WTC11 (cell line): ENCODE results near the gene CARM1. TPM values are rescaled to one million over a fixed set of nuclear protein-coding genes. Genes with fewer than 3 reads are reported as not detected.
A peak's percentile ranks its signal among the peaks of the same experiment; 100 is the strongest.

Experiments
- ATAC-seq: fragments of 200-7000 bp; cut with Tn5 transposase; 2 replicates; pipeline ENCODE4 v1.10.0; 2021; ENCODE audit warnings: mild to moderate bottlenecking, moderate library complexity
- CTCF ChIA-PET: fragments of 300-600 bp; sonication (Branson Sonifier 250); formaldehyde crosslinking; loops from one replicate; lab custom pipeline; 2021; ENCODE audit warnings: antibody characterized with exemption; lab: Charles Lee
- POLR2A ChIA-PET: fragments of 350-600 bp; sonication (Branson Sonifier 250); formaldehyde crosslinking; loops from one replicate; lab custom pipeline; 2021; ENCODE audit warnings: antibody characterized with exemption; lab: Charles Lee
- DNase-seq: peaks from one replicate; pipeline ENCODE4 v3.0.0; 2021; ENCODE audit warnings: low spot score
- H3K27ac Mint-ChIP-seq: 2 replicates; pipeline ENCODE4 v1.8.0; 2021; ENCODE audit warnings: mixed read lengths
- H3K27me3 Mint-ChIP-seq: 2 replicates; pipeline ENCODE4 v1.8.0; 2021; ENCODE audit warnings: low read depth, mild to moderate bottlenecking, moderate library complexity, mixed read lengths
- H3K36me3 Mint-ChIP-seq: 2 replicates; pipeline ENCODE4 v1.8.0; 2021; ENCODE audit warnings: mixed read lengths
- H3K4me1 Mint-ChIP-seq: 2 replicates; pipeline ENCODE4 v1.8.0; 2022; ENCODE audit warnings: mixed read lengths
- H3K4me3 Mint-ChIP-seq: 2 replicates; pipeline ENCODE4 v1.8.0; 2021; ENCODE audit warnings: mild to moderate bottlenecking, moderate library complexity, mixed read lengths
- H3K9me3 Mint-ChIP-seq: 2 replicates; pipeline ENCODE4 v1.8.0; 2021; ENCODE audit warnings: mixed read lengths
- CREM ChIP-seq: sonication (generic); formaldehyde crosslinking; IDR thresholded peaks from 2 replicates; pipeline ENCODE4 v1.8.1; 2022; ENCODE audit warnings: mild to moderate bottlenecking, missing genetic modification reagents, moderate library complexity
- ETV6 ChIP-seq: sonication (generic); formaldehyde crosslinking; IDR thresholded peaks from 2 replicates; pipeline ENCODE4 v1.8.1; 2022; ENCODE audit warnings: mild to moderate bottlenecking, missing genetic modification reagents
- GABPB1 ChIP-seq: sonication (generic); formaldehyde crosslinking; IDR thresholded peaks from 2 replicates; pipeline ENCODE4 v1.8.1; 2023; ENCODE audit warnings: mild to moderate bottlenecking, missing genetic modification reagents
- HMGA2 ChIP-seq: fragments of 250-450 bp; sonication (Bioruptor Pico); IDR thresholded peaks from 2 replicates; pipeline ENCODE4 v1.4.0; 2021; ENCODE audit warnings: mild to moderate bottlenecking, moderate library complexity
- IRF2 ChIP-seq: sonication (generic); formaldehyde crosslinking; IDR thresholded peaks from 2 replicates; pipeline ENCODE4 v1.8.0; 2022; ENCODE audit warnings: low read depth, missing genetic modification reagents, borderline replicate concordance
- KAT7 ChIP-seq: sonication (generic); formaldehyde crosslinking; IDR thresholded peaks from 2 replicates; pipeline ENCODE4 v1.8.1; 2023; ENCODE audit warnings: missing genetic modification reagents, mild to moderate bottlenecking, borderline replicate concordance
- MXD4 ChIP-seq: fragments of 250-450 bp; sonication (Bioruptor Pico); IDR thresholded peaks from 2 replicates; pipeline ENCODE4 v1.8.0; 2021; ENCODE audit warnings: mild to moderate bottlenecking, moderate library complexity, borderline replicate concordance
- NFE2L1 ChIP-seq: sonication (generic); formaldehyde crosslinking; IDR thresholded peaks from 2 replicates; pipeline ENCODE4 v1.8.1; 2023; ENCODE audit warnings: missing genetic modification reagents
- NR2C2 ChIP-seq: sonication (generic); formaldehyde crosslinking; IDR thresholded peaks from 2 replicates; pipeline ENCODE4 v1.8.0; 2022; ENCODE audit warnings: mild to moderate bottlenecking, missing genetic modification reagents
- SOX15 ChIP-seq: fragments of 250-450 bp; sonication (Bioruptor Pico); IDR thresholded peaks from 2 replicates; pipeline ENCODE4 v1.9.0; 2021; ENCODE audit warnings: mild to moderate bottlenecking
- TP53 ChIP-seq: sonication (generic); formaldehyde crosslinking; IDR thresholded peaks from 2 replicates; pipeline ENCODE4 v1.8.1; 2023; ENCODE audit warnings: mild to moderate bottlenecking, missing genetic modification reagents
- ZNF232 ChIP-seq: sonication (generic); formaldehyde crosslinking; IDR thresholded peaks from 2 replicates; pipeline ENCODE4 v1.8.0; 2022; ENCODE audit warnings: mild to moderate bottlenecking, missing genetic modification reagents
- ZNF263 ChIP-seq: sonication (generic); formaldehyde crosslinking; IDR thresholded peaks from 2 replicates; pipeline ENCODE4 v1.8.1; 2022; ENCODE audit warnings: low read depth, mild to moderate bottlenecking, moderate library complexity, missing genetic modification reagents
- total RNA-seq: library from RNA; stranded (reverse); gene quantifications from 3 replicates; pipeline ENCODE4 v1.2.3, GENCODE V29; 2021
- TF ChIP-seq, protein P1 (sequence below): sonication (generic); formaldehyde crosslinking; IDR thresholded peaks from 2 replicates; pipeline ENCODE4 v1.8.0; 2022; ENCODE audit warnings: mild to moderate bottlenecking, missing genetic modification reagents
- TF ChIP-seq, protein P2 (sequence below): sonication (generic); formaldehyde crosslinking; IDR thresholded peaks from 2 replicates; pipeline ENCODE4 v1.8.0; 2022; ENCODE audit warnings: mild to moderate bottlenecking, missing genetic modification reagents
- TF ChIP-seq, protein P3 (sequence below): sonication (generic); formaldehyde crosslinking; IDR thresholded peaks from 2 replicates; pipeline ENCODE4 v1.8.0; 2022; ENCODE audit warnings: missing genetic modification reagents
- TF ChIP-seq, protein P4 (sequence below): fragments of 250-450 bp; sonication (Bioruptor Pico); IDR thresholded peaks from 2 replicates; pipeline ENCODE4 v1.9.0; 2021; ENCODE audit warnings: mild to moderate bottlenecking
- TF ChIP-seq, protein P5 (sequence below): fragments of 250-450 bp; sonication (Bioruptor Pico); IDR thresholded peaks from 2 replicates; pipeline ENCODE4 v1.9.0; 2021; ENCODE audit warnings: mild to moderate bottlenecking
- TF ChIP-seq, protein P6 (sequence below): sonication (generic); formaldehyde crosslinking; IDR thresholded peaks from 2 replicates; pipeline ENCODE4 v1.8.0; 2022; ENCODE audit warnings: mild to moderate bottlenecking, missing genetic modification reagents
- TF ChIP-seq, protein P7 (sequence below): sonication (generic); formaldehyde crosslinking; IDR thresholded peaks from 2 replicates; pipeline ENCODE4 v1.8.1; 2023; ENCODE audit warnings: mild to moderate bottlenecking, missing genetic modification reagents, borderline replicate concordance

CARM1 gene
- total RNA-seq, 1 experiment from 2014 or later = 125 TPM

DNA sequence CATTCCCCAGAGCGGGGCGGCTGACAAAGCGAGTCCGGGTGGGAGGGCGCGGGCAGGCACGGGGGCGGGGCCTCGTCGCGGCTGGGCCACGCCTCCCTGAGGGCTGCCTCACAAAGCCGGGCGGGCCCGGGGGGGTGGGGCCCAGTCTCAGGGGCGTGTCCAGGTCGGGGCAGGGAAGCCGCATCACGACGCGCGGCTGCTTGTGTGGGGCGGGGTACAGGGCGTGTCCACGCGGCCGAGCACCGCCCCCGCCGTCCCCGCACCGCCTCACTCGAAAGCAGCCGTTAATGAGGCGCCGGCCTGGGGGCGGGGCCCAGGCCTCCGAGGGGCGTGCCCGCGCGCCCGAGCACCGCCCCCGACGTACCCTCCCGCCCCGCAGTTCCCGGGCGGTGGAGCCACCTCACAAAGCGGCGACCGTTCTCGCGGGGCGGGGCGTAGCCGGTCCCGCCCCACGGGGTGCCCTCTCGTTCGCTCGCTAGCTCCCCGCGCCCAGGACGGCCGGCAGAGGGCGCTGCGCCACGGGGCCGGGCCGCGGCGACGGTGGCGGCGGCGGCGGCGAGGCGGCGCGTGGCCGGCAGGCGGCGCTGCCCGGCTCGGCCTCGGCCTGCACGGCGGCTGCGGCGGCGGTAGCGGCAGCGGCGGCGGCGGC lies at the start of gene CARM1 (continued):
- TF ChIP-seq, protein P1, sequence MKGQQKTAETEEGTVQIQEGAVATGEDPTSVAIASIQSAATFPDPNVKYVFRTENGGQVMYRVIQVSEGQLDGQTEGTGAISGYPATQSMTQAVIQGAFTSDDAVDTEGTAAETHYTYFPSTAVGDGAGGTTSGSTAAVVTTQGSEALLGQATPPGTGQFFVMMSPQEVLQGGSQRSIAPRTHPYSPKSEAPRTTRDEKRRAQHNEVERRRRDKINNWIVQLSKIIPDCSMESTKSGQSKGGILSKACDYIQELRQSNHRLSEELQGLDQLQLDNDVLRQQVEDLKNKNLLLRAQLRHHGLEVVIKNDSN = no peak
- TF ChIP-seq, protein P2, sequence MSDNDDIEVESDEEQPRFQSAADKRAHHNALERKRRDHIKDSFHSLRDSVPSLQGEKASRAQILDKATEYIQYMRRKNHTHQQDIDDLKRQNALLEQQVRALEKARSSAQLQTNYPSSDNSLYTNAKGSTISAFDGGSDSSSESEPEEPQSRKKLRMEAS (CRISPR knock-in tag) = no peak
- TF ChIP-seq CREM (CRISPR knock-in tag) (peak; percentile 77; the same call in 1 of the 2 replicates), ZNF263 (CRISPR knock-in tag) (no peak)

DNA sequence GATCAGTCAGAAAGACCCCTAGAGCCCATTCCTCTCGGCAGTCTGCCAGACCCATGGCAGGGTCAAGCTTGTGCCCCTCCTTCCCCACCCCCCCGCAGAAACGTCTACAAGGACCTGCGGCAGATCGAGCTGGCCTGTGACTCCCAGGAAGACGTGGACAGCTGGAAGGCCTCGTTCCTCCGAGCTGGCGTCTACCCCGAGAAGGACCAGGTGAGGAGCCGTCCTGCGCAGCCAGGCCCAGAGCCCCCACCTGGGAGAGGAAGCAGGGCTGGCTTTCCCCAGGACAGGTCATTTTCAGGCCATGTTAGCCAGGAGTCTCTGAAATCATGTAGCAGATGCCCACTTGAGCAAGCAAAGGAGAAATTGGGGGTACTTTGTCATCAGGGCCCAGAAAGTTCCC lies 47.7 kb upstream of the CARM1 start:
- no peak for TF ChIP-seq MXD4 (CRISPR knock-in tag)
- TF ChIP-seq, protein P3, sequence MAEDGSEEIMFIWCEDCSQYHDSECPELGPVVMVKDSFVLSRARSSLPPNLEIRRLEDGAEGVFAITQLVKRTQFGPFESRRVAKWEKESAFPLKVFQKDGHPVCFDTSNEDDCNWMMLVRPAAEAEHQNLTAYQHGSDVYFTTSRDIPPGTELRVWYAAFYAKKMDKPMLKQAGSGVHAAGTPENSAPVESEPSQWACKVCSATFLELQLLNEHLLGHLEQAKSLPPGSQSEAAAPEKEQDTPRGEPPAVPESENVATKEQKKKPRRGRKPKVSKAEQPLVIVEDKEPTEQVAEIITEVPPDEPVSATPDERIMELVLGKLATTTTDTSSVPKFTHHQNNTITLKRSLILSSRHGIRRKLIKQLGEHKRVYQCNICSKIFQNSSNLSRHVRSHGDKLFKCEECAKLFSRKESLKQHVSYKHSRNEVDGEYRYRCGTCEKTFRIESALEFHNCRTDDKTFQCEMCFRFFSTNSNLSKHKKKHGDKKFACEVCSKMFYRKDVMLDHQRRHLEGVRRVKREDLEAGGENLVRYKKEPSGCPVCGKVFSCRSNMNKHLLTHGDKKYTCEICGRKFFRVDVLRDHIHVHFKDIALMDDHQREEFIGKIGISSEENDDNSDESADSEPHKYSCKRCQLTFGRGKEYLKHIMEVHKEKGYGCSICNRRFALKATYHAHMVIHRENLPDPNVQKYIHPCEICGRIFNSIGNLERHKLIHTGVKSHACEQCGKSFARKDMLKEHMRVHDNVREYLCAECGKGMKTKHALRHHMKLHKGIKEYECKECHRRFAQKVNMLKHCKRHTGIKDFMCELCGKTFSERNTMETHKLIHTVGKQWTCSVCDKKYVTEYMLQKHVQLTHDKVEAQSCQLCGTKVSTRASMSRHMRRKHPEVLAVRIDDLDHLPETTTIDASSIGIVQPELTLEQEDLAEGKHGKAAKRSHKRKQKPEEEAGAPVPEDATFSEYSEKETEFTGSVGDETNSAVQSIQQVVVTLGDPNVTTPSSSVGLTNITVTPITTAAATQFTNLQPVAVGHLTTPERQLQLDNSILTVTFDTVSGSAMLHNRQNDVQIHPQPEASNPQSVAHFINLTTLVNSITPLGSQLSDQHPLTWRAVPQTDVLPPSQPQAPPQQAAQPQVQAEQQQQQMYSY (CRISPR knock-in tag) = no peak
- TF ChIP-seq, protein P4, sequence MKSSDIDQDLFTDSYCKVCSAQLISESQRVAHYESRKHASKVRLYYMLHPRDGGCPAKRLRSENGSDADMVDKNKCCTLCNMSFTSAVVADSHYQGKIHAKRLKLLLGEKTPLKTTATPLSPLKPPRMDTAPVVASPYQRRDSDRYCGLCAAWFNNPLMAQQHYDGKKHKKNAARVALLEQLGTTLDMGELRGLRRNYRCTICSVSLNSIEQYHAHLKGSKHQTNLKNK (CRISPR knock-in tag) = no peak
- TF ChIP-seq ZNF232 (CRISPR knock-in tag) = no peak
- TF ChIP-seq HMGA2 = no peak
- no peak for TF ChIP-seq GABPB1 (CRISPR knock-in tag)
- TF ChIP-seq, protein P5, sequence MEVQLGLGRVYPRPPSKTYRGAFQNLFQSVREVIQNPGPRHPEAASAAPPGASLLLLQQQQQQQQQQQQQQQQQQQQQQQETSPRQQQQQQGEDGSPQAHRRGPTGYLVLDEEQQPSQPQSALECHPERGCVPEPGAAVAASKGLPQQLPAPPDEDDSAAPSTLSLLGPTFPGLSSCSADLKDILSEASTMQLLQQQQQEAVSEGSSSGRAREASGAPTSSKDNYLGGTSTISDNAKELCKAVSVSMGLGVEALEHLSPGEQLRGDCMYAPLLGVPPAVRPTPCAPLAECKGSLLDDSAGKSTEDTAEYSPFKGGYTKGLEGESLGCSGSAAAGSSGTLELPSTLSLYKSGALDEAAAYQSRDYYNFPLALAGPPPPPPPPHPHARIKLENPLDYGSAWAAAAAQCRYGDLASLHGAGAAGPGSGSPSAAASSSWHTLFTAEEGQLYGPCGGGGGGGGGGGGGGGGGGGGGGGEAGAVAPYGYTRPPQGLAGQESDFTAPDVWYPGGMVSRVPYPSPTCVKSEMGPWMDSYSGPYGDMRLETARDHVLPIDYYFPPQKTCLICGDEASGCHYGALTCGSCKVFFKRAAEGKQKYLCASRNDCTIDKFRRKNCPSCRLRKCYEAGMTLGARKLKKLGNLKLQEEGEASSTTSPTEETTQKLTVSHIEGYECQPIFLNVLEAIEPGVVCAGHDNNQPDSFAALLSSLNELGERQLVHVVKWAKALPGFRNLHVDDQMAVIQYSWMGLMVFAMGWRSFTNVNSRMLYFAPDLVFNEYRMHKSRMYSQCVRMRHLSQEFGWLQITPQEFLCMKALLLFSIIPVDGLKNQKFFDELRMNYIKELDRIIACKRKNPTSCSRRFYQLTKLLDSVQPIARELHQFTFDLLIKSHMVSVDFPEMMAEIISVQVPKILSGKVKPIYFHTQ = no peak
- TF ChIP-seq ETV6 = no peak
- no peak for TF ChIP-seq NFE2L1 (CRISPR knock-in tag)
- TF ChIP-seq TP53 = no peak
- TF ChIP-seq NR2C2 (CRISPR knock-in tag) = no peak
- no peaks in the 10 kb centered on the region for H3K9me3 Mint-ChIP-seq
- no peak overlapping the region for H3K27ac Mint-ChIP-seq
- no peak overlapping the region for H3K4me3 Mint-ChIP-seq
- DNase-seq (no peak), ATAC-seq (no peak)
- no peaks in the 10 kb centered on the region; the same call in 1 of the 2 replicates for H3K27me3 Mint-ChIP-seq
- H3K36me3 Mint-ChIP-seq = peaks cover 48% of the 10 kb centered on the region
- H3K4me1 Mint-ChIP-seq = no peaks in the 10 kb centered on the region
- ChIA-PET CTCF (interaction anchor here (1.0 to 4.8 kb wide), 3 partner anchors 12 to 41 kb away, joined by 3 to 22 read pairs (median 4); no protein-coding TSS in a partner anchor), POLR2A (no interaction called here)

DNA sequence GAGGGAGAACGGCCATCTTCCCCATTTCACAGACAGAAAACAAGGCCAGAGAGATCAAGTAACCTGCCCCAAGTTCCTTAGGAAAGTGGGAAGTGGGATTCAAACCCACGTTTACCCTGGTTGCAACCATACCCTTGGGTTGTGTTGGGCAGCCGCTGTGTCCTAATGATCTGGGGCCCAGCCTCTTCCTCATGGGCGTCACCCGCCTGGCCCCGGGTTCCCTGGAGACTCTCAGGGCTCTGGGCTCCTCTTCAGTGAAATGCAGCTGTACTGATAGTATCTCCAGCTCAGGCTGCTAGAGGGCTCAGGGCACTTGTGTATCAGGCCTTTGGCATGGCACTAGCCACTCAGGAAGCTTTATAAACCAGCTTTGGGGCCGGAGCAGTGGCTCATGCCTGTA lies 45.1 kb upstream of the CARM1 start:
- no peaks in the 10 kb centered on the region for H3K27me3 Mint-ChIP-seq
- ATAC-seq (no peak), DNase-seq (no peak)
- H3K36me3 Mint-ChIP-seq = peaks cover 35% of the 10 kb centered on the region
- H3K27ac Mint-ChIP-seq = no peak overlapping the region
- POLR2A ChIA-PET = no interaction called here
- CTCF ChIA-PET = interaction anchor here (1.3 to 1.8 kb wide), 2 partner anchors 32 to 109 kb away, joined by 5 to 6 read pairs; partner anchors contain the start of gene DNM2
- H3K4me3 Mint-ChIP-seq = no peak overlapping the region
- H3K9me3 Mint-ChIP-seq = no peaks in the 10 kb centered on the region
- H3K4me1 Mint-ChIP-seq = no peaks in the 10 kb centered on the region
- TF ChIP-seq NR2C2 (CRISPR knock-in tag) (no peak), KAT7 (CRISPR knock-in tag) (no peak), SOX15 (CRISPR knock-in tag) (no peak), IRF2 (CRISPR knock-in tag) (no peak)
- TF ChIP-seq, protein P6, sequence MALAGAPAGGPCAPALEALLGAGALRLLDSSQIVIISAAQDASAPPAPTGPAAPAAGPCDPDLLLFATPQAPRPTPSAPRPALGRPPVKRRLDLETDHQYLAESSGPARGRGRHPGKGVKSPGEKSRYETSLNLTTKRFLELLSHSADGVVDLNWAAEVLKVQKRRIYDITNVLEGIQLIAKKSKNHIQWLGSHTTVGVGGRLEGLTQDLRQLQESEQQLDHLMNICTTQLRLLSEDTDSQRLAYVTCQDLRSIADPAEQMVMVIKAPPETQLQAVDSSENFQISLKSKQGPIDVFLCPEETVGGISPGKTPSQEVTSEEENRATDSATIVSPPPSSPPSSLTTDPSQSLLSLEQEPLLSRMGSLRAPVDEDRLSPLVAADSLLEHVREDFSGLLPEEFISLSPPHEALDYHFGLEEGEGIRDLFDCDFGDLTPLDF (CRISPR knock-in tag) = no peak
- TF ChIP-seq, protein P7, sequence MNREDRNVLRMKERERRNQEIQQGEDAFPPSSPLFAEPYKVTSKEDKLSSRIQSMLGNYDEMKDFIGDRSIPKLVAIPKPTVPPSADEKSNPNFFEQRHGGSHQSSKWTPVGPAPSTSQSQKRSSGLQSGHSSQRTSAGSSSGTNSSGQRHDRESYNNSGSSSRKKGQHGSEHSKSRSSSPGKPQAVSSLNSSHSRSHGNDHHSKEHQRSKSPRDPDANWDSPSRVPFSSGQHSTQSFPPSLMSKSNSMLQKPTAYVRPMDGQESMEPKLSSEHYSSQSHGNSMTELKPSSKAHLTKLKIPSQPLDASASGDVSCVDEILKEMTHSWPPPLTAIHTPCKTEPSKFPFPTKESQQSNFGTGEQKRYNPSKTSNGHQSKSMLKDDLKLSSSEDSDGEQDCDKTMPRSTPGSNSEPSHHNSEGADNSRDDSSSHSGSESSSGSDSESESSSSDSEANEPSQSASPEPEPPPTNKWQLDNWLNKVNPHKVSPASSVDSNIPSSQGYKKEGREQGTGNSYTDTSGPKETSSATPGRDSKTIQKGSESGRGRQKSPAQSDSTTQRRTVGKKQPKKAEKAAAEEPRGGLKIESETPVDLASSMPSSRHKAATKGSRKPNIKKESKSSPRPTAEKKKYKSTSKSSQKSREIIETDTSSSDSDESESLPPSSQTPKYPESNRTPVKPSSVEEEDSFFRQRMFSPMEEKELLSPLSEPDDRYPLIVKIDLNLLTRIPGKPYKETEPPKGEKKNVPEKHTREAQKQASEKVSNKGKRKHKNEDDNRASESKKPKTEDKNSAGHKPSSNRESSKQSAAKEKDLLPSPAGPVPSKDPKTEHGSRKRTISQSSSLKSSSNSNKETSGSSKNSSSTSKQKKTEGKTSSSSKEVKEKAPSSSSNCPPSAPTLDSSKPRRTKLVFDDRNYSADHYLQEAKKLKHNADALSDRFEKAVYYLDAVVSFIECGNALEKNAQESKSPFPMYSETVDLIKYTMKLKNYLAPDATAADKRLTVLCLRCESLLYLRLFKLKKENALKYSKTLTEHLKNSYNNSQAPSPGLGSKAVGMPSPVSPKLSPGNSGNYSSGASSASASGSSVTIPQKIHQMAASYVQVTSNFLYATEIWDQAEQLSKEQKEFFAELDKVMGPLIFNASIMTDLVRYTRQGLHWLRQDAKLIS = no peak
